ENCODE data around the gene BEX3. TPM values are rescaled to one million over a fixed set of nuclear protein-coding genes. Genes with fewer than 3 reads are reported as not detected.
"Not testable (repeated sequence)": the region's sequence is repeated elsewhere in the genome, so short reads cannot be mapped to it uniquely, and the experiment has no call there.

BEX3 gene
- total RNA-seq, 1 experiment from 2014 or later: 130 TPM

GRCh38 chrX:103382877-103383276 is 6.5 kb downstream of the BEX3 start:
- H3K27me3 ChIP-seq (ENCODE audit: low read length): no peaks in the 10 kb centered on the region
- H2AFZ ChIP-seq (ENCODE audit: low read length): no peak overlapping the region
- H3K9me2 ChIP-seq (replicated peaks; ENCODE audit: low read length): no peaks in the 10 kb centered on the region
- BruUV-seq (replicated peaks): no TSS peak
- intact Hi-C loops (cut with micrococcal nuclease): no loop called here
- no peak for ATAC-seq
- no peaks in the 10 kb centered on the region for H3K79me2 ChIP-seq (ENCODE audit: low read length)
- H3K4me1 ChIP-seq (ENCODE audit: insufficient read depth, low read length): no peaks in the 10 kb centered on the region
- H3K27ac ChIP-seq (ENCODE audit: low read length): no peak overlapping the region
- no peaks in the 10 kb centered on the region for H3K36me3 ChIP-seq (ENCODE audit: low read depth, low read length)
- TF ChIP-seq CTCF (conservative IDR thresholded peaks at IDR 0.05; ENCODE audit: low read depth, low read length) (no peak), EZH2phosphoT487 (IDR thresholded peaks at IDR 0.05; ENCODE audit: borderline replicate concordance, low read length) (no peak), EZH2 (IDR thresholded peaks at IDR 0.05; ENCODE audit: low read length, unreplicated experiment) (no peak)
- no peaks in the 10 kb centered on the region for H3F3A ChIP-seq (ENCODE audit: low read length, unreplicated experiment)
- no peak overlapping the region for H3K4me3 ChIP-seq (ENCODE audit: low read length)
- no peaks in the 10 kb centered on the region for H3K9me3 ChIP-seq (ENCODE audit: low read length)
- no peak overlapping the region for H3K4me2 ChIP-seq (ENCODE audit: low read length)
- POLR2A ChIA-PET (ENCODE audit: unreplicated experiment): no interaction called here
- no peak overlapping the region for H3K9ac ChIP-seq (ENCODE audit: low read length)
- no peaks in the 10 kb centered on the region for H4K20me1 ChIP-seq (ENCODE audit: low read length)
- CTCF ChIA-PET: no interaction called here
- DNase-seq: no peak

- BruUV-seq (replicated peaks): no TSS peak
- intact Hi-C loops (cut with micrococcal nuclease): no loop called here
- no peaks in the 10 kb centered on the region for H3K4me1 ChIP-seq (ENCODE audit: insufficient read depth, low read length)
- CTCF ChIA-PET: no interaction called here
- POLR2A ChIA-PET (ENCODE audit: unreplicated experiment): interaction anchor here (0.6 kb wide), 1 partner anchor 29 kb away, joined by 3 read pairs; the partner anchor contains the start of gene TCEAL9
- H4K20me1 ChIP-seq (ENCODE audit: low read length): no peaks in the 10 kb centered on the region
- H3K4me2 ChIP-seq (ENCODE audit: low read length): no peak overlapping the region
- H3K36me3 ChIP-seq (ENCODE audit: low read depth, low read length): no peaks in the 10 kb centered on the region
- H2AFZ ChIP-seq (ENCODE audit: low read length): no peak overlapping the region
- H3F3A ChIP-seq (ENCODE audit: low read length, unreplicated experiment): no peaks in the 10 kb centered on the region
- H3K9me2 ChIP-seq (replicated peaks; ENCODE audit: low read length): no peaks in the 10 kb centered on the region
- no peaks in the 10 kb centered on the region for H3K79me2 ChIP-seq (ENCODE audit: low read length)
- ATAC-seq (no peak), DNase-seq (no peak)
- H3K9ac ChIP-seq (ENCODE audit: low read length): no peak overlapping the region
- no peaks in the 10 kb centered on the region for H3K9me3 ChIP-seq (ENCODE audit: low read length)
- TF ChIP-seq EZH2phosphoT487 (IDR thresholded peaks at IDR 0.05; ENCODE audit: borderline replicate concordance, low read length): no peak
- TF ChIP-seq CTCF (conservative IDR thresholded peaks at IDR 0.05; ENCODE audit: low read depth, low read length): no peak
- TF ChIP-seq EZH2 (IDR thresholded peaks at IDR 0.05; ENCODE audit: low read length, unreplicated experiment): no peak
- H3K4me3 ChIP-seq (ENCODE audit: low read length): no peak overlapping the region
- H3K27me3 ChIP-seq (ENCODE audit: low read length): no peaks in the 10 kb centered on the region
- H3K27ac ChIP-seq (ENCODE audit: low read length): no peak overlapping the region
These were observed 8.3 kb downstream of the BEX3 start for GRCh38 chrX:103384672-103385071.

- H3K4me2 ChIP-seq (ENCODE audit: low read length); H4K20me1 ChIP-seq (ENCODE audit: low read length); ATAC-seq; H3K36me3 ChIP-seq (ENCODE audit: low read depth, low read length); H3K9me2 ChIP-seq (replicated peaks; ENCODE audit: low read length); BruUV-seq (replicated peaks); H3K4me3 ChIP-seq (ENCODE audit: low read length); H3K4me1 ChIP-seq (ENCODE audit: insufficient read depth, low read length); CTCF ChIA-PET; intact Hi-C loops (cut with micrococcal nuclease); H3K9ac ChIP-seq (ENCODE audit: low read length); H2AFZ ChIP-seq (ENCODE audit: low read length); H3F3A ChIP-seq (ENCODE audit: low read length, unreplicated experiment); H3K79me2 ChIP-seq (ENCODE audit: low read length); H3K9me3 ChIP-seq (ENCODE audit: low read length); H3K27ac ChIP-seq (ENCODE audit: low read length); H3K27me3 ChIP-seq (ENCODE audit: low read length); DNase-seq: not testable (repeated sequence)
- POLR2A ChIA-PET (ENCODE audit: unreplicated experiment): interaction anchor here (0.7 kb wide), 1 partner anchor 196 kb away, joined by 7 read pairs; no protein-coding TSS in a partner anchor
These were observed 9.0 kb downstream of the BEX3 start for GRCh38 chrX:103385283-103385830.

Data from PC-3 (cell line).